GM12878 (cell line): ENCODE measurements around the gene ZIC1.

Experiments
- CEBPB ChIP-seq, 2 experiments: fragments of 150-350 bp in 1 of 2; IDR thresholded peaks; 2 replicates each; pipeline ENCODE4 v1.6.1; 2012 to 2014; ENCODE audit warnings: low read depth in 2 of 2, low read length in 2 of 2, borderline replicate concordance in 1 of 2, inconsistent platforms in 1 of 2
- EZH2 ChIP-seq: IDR thresholded peaks from 2 replicates; pipeline ENCODE4 v1.6.1; 2012; ENCODE audit warnings: low read depth, mild to moderate bottlenecking, control low read depth, inconsistent platforms, low read length, borderline replicate concordance; ENCODE audit not compliant: control insufficient read depth
- HDAC2 ChIP-seq: fragments of 200-600 bp; sonication (generic); IDR thresholded peaks from 2 replicates; pipeline ENCODE4 v1.6.1; 2017
- MTA3 ChIP-seq: IDR thresholded peaks from 2 replicates; pipeline ENCODE4 v1.6.1; 2012; ENCODE audit warnings: low read length, inconsistent platforms, borderline replicate concordance
- NFYA ChIP-seq: IDR thresholded peaks from 2 replicates; pipeline ENCODE4 v1.6.1; 2011; ENCODE audit warnings: low read depth, mild to moderate bottlenecking, low read length, improper control_type of control experiment, borderline replicate concordance
- SIX5 ChIP-seq: IDR thresholded peaks from 2 replicates; pipeline ENCODE4 v1.6.1; 2011; ENCODE audit warnings: mild to moderate bottlenecking, low read depth, low read length, moderate library complexity; ENCODE audit not compliant: severe bottlenecking
- SMC3 ChIP-seq: IDR thresholded peaks from 2 replicates; pipeline ENCODE4 v1.6.1; 2011; ENCODE audit warnings: low read length, improper control_type of control experiment, borderline replicate concordance
- YY1 ChIP-seq: IDR thresholded peaks from 2 replicates; pipeline ENCODE4 v1.6.1; 2011; ENCODE audit warnings: low read depth, mild to moderate bottlenecking, low read length
- ZNF207 ChIP-seq: fragments of 450-650 bp; IDR thresholded peaks from 2 replicates; pipeline ENCODE4 v1.6.1; 2014; ENCODE audit warnings: antibody characterized with exemption, mild to moderate bottlenecking, borderline replicate concordance
- TF ChIP-seq, protein P1 (sequence below): IDR thresholded peaks from 2 replicates; pipeline ENCODE4 v1.6.1; 2012; ENCODE audit warnings: low read depth, low read length, improper control_type of control experiment

DNA sequence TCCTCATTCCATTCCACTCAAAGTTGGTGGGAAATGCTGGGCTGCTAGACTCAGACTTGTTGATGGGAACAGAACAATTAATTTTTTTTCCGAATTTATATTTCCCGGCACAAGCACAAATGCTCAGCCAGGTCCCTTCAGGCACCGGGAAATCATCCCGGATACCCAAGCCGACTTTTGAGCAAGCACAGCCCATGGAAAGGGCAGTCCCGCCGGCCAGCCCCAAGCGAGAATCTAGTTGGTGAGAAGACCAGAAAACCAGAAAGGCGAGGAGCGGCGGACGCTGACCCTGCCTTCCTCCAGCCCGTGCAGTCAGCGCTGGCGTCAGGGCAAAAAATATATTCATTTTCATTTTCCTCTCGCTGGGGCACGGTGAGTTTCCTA, 2.1 kb upstream of the ZIC1 start:
- TF ChIP-seq, protein P1, sequence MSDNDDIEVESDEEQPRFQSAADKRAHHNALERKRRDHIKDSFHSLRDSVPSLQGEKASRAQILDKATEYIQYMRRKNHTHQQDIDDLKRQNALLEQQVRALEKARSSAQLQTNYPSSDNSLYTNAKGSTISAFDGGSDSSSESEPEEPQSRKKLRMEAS = no peak
- TF ChIP-seq MTA3 = no peak
- no peak for TF ChIP-seq CEBPB (IDR thresholded peaks at IDR 0.05; ENCODE audit: borderline replicate concordance in 1 of 2, low read depth in 2 of 2, low read length in 2 of 2)
- TF ChIP-seq HDAC2 = no peak
- TF ChIP-seq EZH2 = no peak
- TF ChIP-seq YY1 = no peak
- no peak for TF ChIP-seq ZNF207
- no peak for TF ChIP-seq SIX5
- no peak for TF ChIP-seq NFYA
- TF ChIP-seq SMC3 = no peak
